NT2/D1 (cell line): Measurements from ENCODE around the gene EFCAB6.

Source experiments
- DNase-seq: peaks from one replicate; pipeline ENCODE4 v3.0.0-alpha.2; 2011; ENCODE audit warnings: low read depth, low spot score
- H3K27me3 ChIP-seq: 2 replicates; pipeline ENCODE4 v1.6.0; 2011; ENCODE audit warnings: mild to moderate bottlenecking; ENCODE audit not compliant: insufficient read length, insufficient read depth
- H3K36me3 ChIP-seq: 2 replicates; pipeline ENCODE4 v1.6.1; 2011; ENCODE audit warnings: mild to moderate bottlenecking, low read length, mixed read lengths; ENCODE audit not compliant: insufficient read depth, insufficient read length
- H3K4me1 ChIP-seq: 2 replicates; pipeline ENCODE4 v1.5.1; 2011; ENCODE audit not compliant: insufficient read depth, insufficient read length
- H3K4me3 ChIP-seq: 2 replicates; pipeline ENCODE4 v1.5.1; 2011; ENCODE audit warnings: low read depth; ENCODE audit not compliant: insufficient read length
- H3K9ac ChIP-seq: 2 replicates; pipeline ENCODE4 v1.6.0; 2011; ENCODE audit warnings: low read depth; ENCODE audit not compliant: insufficient read length
- H3K9me3 ChIP-seq: 2 replicates; pipeline ENCODE4 v1.5.1; 2011; ENCODE audit warnings: mild to moderate bottlenecking, low read length; ENCODE audit not compliant: insufficient read depth
- SUZ12 ChIP-seq: IDR thresholded peaks from 2 replicates; pipeline ENCODE4 v1.6.1; 2011; ENCODE audit not compliant: insufficient read length, insufficient read depth; ENCODE audit errors: extremely low read depth
- YY1 ChIP-seq: IDR thresholded peaks from 2 replicates; pipeline ENCODE4 v1.6.1; 2011; ENCODE audit not compliant: insufficient read length, insufficient read depth
- ZNF274 ChIP-seq: IDR thresholded peaks from 2 replicates; pipeline ENCODE4 v1.6.1; 2011; ENCODE audit warnings: mild to moderate bottlenecking, low read depth, low read length

The EFCAB6 gene

GRCh38 chr22:43743131-43743530 lies 69.0 kb downstream of the EFCAB6 start:
- peak; percentile 32 for DNase-seq
- TF ChIP-seq SUZ12 = no peak
- no peak for TF ChIP-seq ZNF274
- TF ChIP-seq YY1 = no peak

GRCh38 chr22:43742154-43742950 lies 69.8 kb downstream of the EFCAB6 start:
- Histone ChIP-seq H3K27me3 (no peaks in the 10 kb centered on the region), H3K9me3 (no peaks in the 10 kb centered on the region), H3K36me3 (no peaks in the 10 kb centered on the region), H3K4me1 (peaks cover 5% of the 10 kb centered on the region), H3K4me3 (no peak overlapping the region), H3K9ac (no peak overlapping the region)
- TF ChIP-seq ZNF274 (no peak), YY1 (no peak), SUZ12 (no peak)
- DNase-seq = no peak

More at GRCh38 chr22:43743131-43743530, 69.0 kb downstream of the EFCAB6 start:
- peaks cover 5% of the 10 kb centered on the region for H3K4me1 ChIP-seq
- no peaks in the 10 kb centered on the region for H3K27me3 ChIP-seq
- H3K9me3 ChIP-seq = no peaks in the 10 kb centered on the region
- H3K9ac ChIP-seq = no peak overlapping the region
- H3K36me3 ChIP-seq = no peaks in the 10 kb centered on the region
- no peak overlapping the region for H3K4me3 ChIP-seq

- DNase-seq = no peak
- Histone ChIP-seq H3K36me3 (no peaks in the 10 kb centered on the region), H3K9ac (no peak overlapping the region), H3K9me3 (no peaks in the 10 kb centered on the region), H3K4me3 (no peak overlapping the region), H3K4me1 (peaks cover 5% of the 10 kb centered on the region), H3K27me3 (no peaks in the 10 kb centered on the region)
- TF ChIP-seq YY1 (no peak), SUZ12 (no peak), ZNF274 (no peak)
Measured at GRCh38 chr22:43740587-43741270, 71.4 kb downstream of the EFCAB6 start.

GRCh38 chr22:43739851-43740379 lies 72.2 kb downstream of the EFCAB6 start:
- H3K27me3 ChIP-seq = no peaks in the 10 kb centered on the region

GRCh38 chr22:43737150-43737828 lies 74.8 kb downstream of the EFCAB6 start:
- Histone ChIP-seq H3K36me3 (no peaks in the 10 kb centered on the region), H3K27me3 (no peaks in the 10 kb centered on the region), H3K9ac (no peak overlapping the region), H3K4me1 (peaks cover 2% of the 10 kb centered on the region), H3K9me3 (no peaks in the 10 kb centered on the region), H3K4me3 (no peak overlapping the region)
- TF ChIP-seq ZNF274 (no peak), SUZ12 (no peak), YY1 (no peak)
- no peak for DNase-seq

More at GRCh38 chr22:43739851-43740379, 72.2 kb downstream of the EFCAB6 start:
- TF ChIP-seq YY1 (no peak), ZNF274 (no peak), SUZ12 (no peak)
- Histone ChIP-seq H3K4me1 (peaks cover 5% of the 10 kb centered on the region), H3K9ac (no peak overlapping the region), H3K9me3 (no peaks in the 10 kb centered on the region), H3K4me3 (no peak overlapping the region), H3K36me3 (no peaks in the 10 kb centered on the region)
- no peak for DNase-seq

GRCh38 chr22:43736651-43737050 lies 75.5 kb downstream of the EFCAB6 start:
- TF ChIP-seq ZNF274 (no peak), SUZ12 (no peak), YY1 (no peak)
- H3K36me3 ChIP-seq = no peaks in the 10 kb centered on the region

More at GRCh38 chr22:43736651-43737050, 75.5 kb downstream of the EFCAB6 start:
- DNase-seq = no peak
- Histone ChIP-seq H3K4me1 (peaks cover 2% of the 10 kb centered on the region), H3K9me3 (no peaks in the 10 kb centered on the region), H3K4me3 (no peak overlapping the region), H3K27me3 (no peaks in the 10 kb centered on the region), H3K9ac (no peak overlapping the region)
